Mesothelial cell of epicardium (in vitro differentiated cells): ENCODE measurements around the gene ATF6B. TPM values are rescaled to one million over a fixed set of nuclear protein-coding genes. Genes with fewer than 3 reads are reported as not detected.
A peak's percentile ranks its signal among the peaks of the same experiment; 100 is the strongest.

Source experiments
- DNase-seq, 2 experiments: peaks; one replicate each; pipeline ENCODE4 v3.0.0; 2021; ENCODE audit warnings: low spot score in 2 of 2; ENCODE audit not compliant: unreplicated experiment in 2 of 2
- H3K27ac Mint-ChIP-seq: 2 replicates; pipeline ENCODE4 v1.8.0; 2021; ENCODE audit warnings: mixed read lengths
- H3K27me3 Mint-ChIP-seq: 2 replicates; pipeline ENCODE4 v1.8.0; 2021; ENCODE audit warnings: low read depth, mixed read lengths
- H3K36me3 Mint-ChIP-seq: 2 replicates; pipeline ENCODE4 v1.8.0; 2021; ENCODE audit warnings: mixed read lengths
- H3K4me1 Mint-ChIP-seq: 2 replicates; pipeline ENCODE4 v1.8.0; 2021; ENCODE audit warnings: mixed read lengths
- H3K4me3 Mint-ChIP-seq: 2 replicates; pipeline ENCODE4 v1.8.0; 2021; ENCODE audit warnings: mild to moderate bottlenecking, moderate library complexity, mixed read lengths
- H3K9me3 Mint-ChIP-seq: 2 replicates; pipeline ENCODE4 v1.8.0; 2021; ENCODE audit warnings: mixed read lengths
- CTCF ChIP-seq: fragments of 200-600 bp; sonication (generic); IDR thresholded peaks from one replicate; pipeline ENCODE4 v1.5.0; 2021; ENCODE audit warnings: antibody characterized with exemption; ENCODE audit not compliant: unreplicated experiment
- total RNA-seq: library from RNA; stranded (reverse); gene quantifications from 3 replicates; pipeline ENCODE4 v1.2.1, GENCODE V29; 2021

The ATF6B gene
- total RNA-seq, 1 donor from 2014 or later: 96.3 TPM

DNA sequence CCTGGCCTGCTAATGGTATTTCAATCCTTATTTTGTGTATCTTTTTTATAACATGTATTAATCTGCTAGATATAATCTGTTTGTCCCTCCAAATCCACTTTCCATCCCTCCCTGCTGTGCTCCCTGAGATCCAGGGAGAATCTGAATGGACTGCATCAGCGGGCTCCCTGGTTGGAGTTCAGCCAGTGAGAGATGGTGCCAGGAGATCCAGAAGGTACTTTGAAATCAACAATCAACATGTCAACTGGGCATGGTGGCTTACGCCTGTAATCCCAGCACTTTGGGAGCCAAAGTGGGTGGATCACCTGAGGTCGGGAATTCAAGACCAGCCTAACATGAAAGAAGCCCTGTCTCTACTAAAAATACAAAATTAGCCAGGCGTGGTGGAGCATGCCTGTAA lies 4.4 kb downstream of the ATF6B start:
- Mint-ChIP-seq H3K4me3 (no peak overlapping the region), H3K4me1 (peaks cover 23% of the 10 kb centered on the region), H3K27ac (no peak overlapping the region), H3K9me3 (no peaks in the 10 kb centered on the region), H3K36me3 (peaks cover 27% of the 10 kb centered on the region), H3K27me3 (no peaks in the 10 kb centered on the region)
- TF ChIP-seq CTCF: no peak
- no peak for DNase-seq

DNA sequence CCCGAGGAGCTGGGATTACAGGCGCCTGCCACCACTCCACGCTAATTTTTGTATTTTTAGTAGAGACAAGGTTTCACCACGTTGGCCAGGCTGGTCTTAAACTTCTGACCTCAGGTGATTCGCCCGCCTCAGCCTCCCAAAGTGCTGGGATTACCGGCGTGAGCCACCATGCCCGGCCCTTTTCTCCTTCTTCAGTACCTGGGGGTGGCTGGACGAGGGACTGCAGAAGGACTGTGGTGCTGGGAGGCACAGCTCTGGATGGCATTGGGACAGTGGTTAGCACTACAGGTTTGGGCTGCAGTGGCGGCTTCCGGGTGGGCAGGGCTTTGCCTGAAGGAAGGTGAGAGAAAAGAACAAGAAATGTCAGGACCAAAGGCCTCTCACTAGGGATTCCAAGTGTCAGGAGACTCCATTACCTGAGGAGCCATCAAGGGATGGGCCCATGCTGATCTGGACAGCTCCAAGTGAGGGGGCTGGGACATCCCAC lies 7.4 kb downstream of the ATF6B start:
- TF ChIP-seq CTCF: no peak
- no peaks in the 10 kb centered on the region for H3K9me3 Mint-ChIP-seq
- no peaks in the 10 kb centered on the region for H3K27me3 Mint-ChIP-seq
- H3K4me3 Mint-ChIP-seq: no peak overlapping the region
- no peak for DNase-seq
- peaks cover 5% of the 10 kb centered on the region for H3K4me1 Mint-ChIP-seq
- peaks cover 31% of the 10 kb centered on the region for H3K36me3 Mint-ChIP-seq
- no peak overlapping the region for H3K27ac Mint-ChIP-seq

DNA sequence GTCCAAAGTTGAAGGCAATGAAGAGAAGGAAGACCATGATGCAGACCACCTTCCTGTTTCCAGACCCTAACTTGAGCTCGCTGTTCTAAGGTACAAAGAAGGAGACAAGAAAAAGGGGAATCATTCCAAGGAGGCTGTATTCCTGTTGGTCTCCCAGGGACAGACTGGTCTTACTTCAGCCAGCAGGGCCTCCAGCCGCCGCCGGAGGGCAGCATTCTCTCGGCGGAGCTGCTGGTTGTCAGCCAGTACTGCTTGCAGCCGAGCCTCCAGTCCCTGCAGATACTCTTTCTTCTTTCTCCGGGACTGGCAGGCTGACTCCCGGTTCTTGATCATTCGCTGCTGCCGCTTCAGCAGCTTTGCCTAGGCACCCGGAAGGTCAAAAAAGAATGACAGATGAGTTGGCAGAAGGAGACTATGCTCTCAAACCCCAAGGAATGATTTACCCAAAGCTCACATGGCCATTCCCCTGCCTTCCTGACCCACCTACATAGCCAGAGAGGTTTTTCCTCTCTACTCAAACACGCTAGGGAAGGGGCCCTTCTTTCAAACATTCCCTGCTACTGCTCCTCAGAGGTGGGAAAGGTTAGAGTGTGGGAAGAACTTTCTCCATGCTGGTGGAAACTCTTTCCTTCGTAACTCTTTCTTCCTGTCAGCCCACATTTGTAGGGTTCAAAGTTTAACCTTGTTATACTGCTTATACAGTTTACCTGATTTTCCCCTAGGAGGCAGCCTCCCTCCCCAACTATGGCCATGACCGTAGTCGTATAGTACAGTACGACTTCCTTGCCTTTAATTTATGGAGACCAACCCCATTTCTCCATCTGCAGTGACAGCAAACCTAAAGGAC lies 9.0 kb downstream of the ATF6B start:
- peak; percentile 83 for TF ChIP-seq CTCF
- H3K4me3 Mint-ChIP-seq: no peak overlapping the region
- H3K4me1 Mint-ChIP-seq: peaks cover 11% of the 10 kb centered on the region
- no peaks in the 10 kb centered on the region for H3K9me3 Mint-ChIP-seq
- H3K27me3 Mint-ChIP-seq: no peaks in the 10 kb centered on the region
- peak; percentile 79 to 91 for DNase-seq
- peak overlapping the region; percentile 85 for H3K27ac Mint-ChIP-seq
- peaks cover 29% of the 10 kb centered on the region for H3K36me3 Mint-ChIP-seq

GRCh38 chr6:32117461-32117860 lies 10.6 kb downstream of the ATF6B start:
- no peak overlapping the region for H3K4me3 Mint-ChIP-seq
- peaks cover 11% of the 10 kb centered on the region for H3K4me1 Mint-ChIP-seq
- no peak for DNase-seq
- H3K27ac Mint-ChIP-seq: no peak overlapping the region
- TF ChIP-seq CTCF: no peak
- peaks cover 27% of the 10 kb centered on the region for H3K36me3 Mint-ChIP-seq
- no peaks in the 10 kb centered on the region for H3K9me3 Mint-ChIP-seq
- no peaks in the 10 kb centered on the region for H3K27me3 Mint-ChIP-seq

DNA sequence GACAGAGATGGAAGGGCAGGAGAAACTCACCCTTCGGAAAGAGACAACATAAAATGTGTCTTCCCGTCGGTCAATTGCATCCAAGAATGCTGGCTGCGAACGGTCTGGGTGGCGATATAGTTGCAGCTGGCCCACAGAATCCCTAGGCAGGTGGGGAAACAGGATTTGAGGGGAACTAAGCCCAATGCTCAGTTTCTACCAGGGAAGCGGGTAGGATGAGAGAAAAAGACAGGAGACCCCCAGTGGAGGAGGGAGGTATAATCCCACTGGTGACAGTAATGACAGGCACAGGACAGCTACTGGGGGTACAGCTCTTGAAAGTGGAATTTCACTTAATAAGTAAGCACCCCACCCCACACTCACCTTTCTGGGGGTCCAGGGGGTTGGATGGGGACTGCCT lies 11.4 kb downstream of the ATF6B start:
- DNase-seq: no peak
- peak; percentile 32 for TF ChIP-seq CTCF
- peaks cover 20% of the 10 kb centered on the region for H3K36me3 Mint-ChIP-seq
- H3K4me1 Mint-ChIP-seq: peaks cover 11% of the 10 kb centered on the region
- H3K27me3 Mint-ChIP-seq: no peaks in the 10 kb centered on the region
- no peak overlapping the region for H3K27ac Mint-ChIP-seq
- no peak overlapping the region for H3K4me3 Mint-ChIP-seq
- no peaks in the 10 kb centered on the region for H3K9me3 Mint-ChIP-seq
